SH-SY5Y (cell line): Measurements from ENCODE around the gene HDGFL1.

ENCODE experiments used
- GATA2 ChIP-seq: IDR thresholded peaks from 2 replicates; pipeline ENCODE4 v1.6.1; 2011; ENCODE audit warnings: mild to moderate bottlenecking, low read depth, low read length
- GATA3 ChIP-seq: IDR thresholded peaks from 2 replicates; pipeline ENCODE4 v1.6.1; 2011; ENCODE audit warnings: low read depth, mild to moderate bottlenecking, low read length, moderate library complexity

- TF ChIP-seq GATA2 (no peak), GATA3 (no peak)
Measured at GRCh38 chr6:22526736-22527135, 42.6 kb upstream of the HDGFL1 start.
